ENCODE results near the gene ZNF286A. TPM values are rescaled to one million over a fixed set of nuclear protein-coding genes. Genes with fewer than 3 reads are reported as not detected.
"Not testable (repeated sequence)": the region's sequence is repeated elsewhere in the genome, so short reads cannot be mapped to it uniquely, and the experiment has no call there.

Gene ZNF286A
- total and polyA plus RNA-seq, 9 donors = 13.6 to 37.1 (median 30.7) TPM

DNA sequence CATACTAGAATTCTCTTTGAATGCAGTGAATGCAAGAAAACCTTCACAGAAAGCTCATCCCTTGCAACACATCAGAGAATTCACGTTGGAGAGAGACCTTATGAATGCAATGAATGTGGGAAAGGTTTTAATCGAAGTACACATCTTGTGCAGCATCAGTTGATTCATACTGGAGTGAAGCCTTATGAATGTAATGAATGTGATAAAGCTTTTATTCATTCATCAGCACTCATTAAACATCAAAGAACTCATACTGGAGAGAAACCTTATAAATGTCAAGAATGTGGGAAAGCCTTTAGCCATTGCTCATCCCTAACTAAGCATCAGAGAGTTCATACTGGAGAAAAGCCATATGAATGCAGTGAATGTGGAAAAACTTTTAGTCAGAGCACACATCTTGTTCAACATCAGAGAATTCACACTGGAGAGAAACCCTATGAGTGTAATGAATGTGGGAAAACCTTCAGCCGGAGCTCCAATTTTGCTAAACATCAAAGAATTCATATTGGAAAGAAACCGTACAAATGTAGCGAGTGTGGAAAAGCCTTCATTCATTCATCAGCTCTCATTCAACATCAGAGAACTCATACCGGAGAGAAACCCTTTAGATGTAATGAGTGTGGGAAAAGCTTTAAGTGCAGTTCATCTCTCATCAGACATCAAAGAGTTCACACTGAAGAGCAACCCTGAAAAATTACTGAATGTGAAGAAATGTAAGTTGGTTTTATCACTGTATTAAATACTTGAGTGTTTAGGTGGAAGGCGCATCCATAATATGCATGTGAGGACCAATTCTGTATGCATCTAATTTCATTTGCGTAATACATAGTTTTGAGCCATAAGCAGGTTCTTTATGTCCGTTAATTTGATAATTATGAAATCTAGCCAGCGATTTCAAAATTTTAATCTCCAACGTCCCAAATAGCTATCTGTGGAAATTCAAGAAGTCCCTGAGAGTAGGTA lies 17.3 kb downstream of the ZNF286A start:
- H3K4me3 ChIP-seq; intact Hi-C loops (cut with DNase I); H3K4me1 ChIP-seq (ENCODE audit: insufficient read depth); H3K36me3 ChIP-seq; H3K27me3 ChIP-seq; H3K27ac ChIP-seq; H3K9me3 ChIP-seq; DNase-seq: not testable (repeated sequence)
- WGBS, 3 donors = 96 to 97% (median 96%) methylated on average over 11 of the region's 11 CpGs

GRCh38 chr17:15730535-15730934 lies 31.0 kb downstream of the ZNF286A start:
- H3K36me3 ChIP-seq; H3K4me1 ChIP-seq (ENCODE audit: insufficient read depth); H3K27ac ChIP-seq; H3K9me3 ChIP-seq; intact Hi-C loops (cut with DNase I); DNase-seq; H3K4me3 ChIP-seq; H3K27me3 ChIP-seq: not testable (repeated sequence)
- WGBS, 3 donors = 69 to 82% (median 82%) methylated on average over 11 to 14 of the region's 14 CpGs

DNA sequence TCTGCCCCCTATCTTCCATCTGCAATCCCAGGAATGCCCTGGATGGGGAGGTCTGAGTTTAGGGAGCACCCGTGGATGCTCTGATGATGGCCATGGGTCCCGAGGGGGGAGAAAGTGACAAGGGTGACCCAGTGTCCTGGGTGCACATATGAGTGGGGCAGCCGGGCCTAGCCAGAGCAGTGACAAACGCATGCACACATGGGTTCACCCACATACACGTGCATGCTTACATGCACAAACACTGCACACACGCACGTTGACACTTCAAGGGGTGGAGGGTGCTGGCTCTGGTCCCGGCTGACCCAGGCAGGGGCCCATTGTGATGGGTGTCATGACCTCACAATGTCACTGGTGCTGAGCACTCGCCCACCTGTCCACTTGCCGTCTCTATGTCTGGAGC lies 32.3 kb downstream of the ZNF286A start, which contains the start of gene TBC1D26:
Gene TBC1D26, plus strand, starts transcription at position 384 of the 400 bp plus-strand sequence. CDS start 3,066 bp downstream, outside the sequence.
- H3K4me1 ChIP-seq (ENCODE audit: insufficient read depth); H3K36me3 ChIP-seq; H3K27me3 ChIP-seq; H3K27ac ChIP-seq; DNase-seq; H3K9me3 ChIP-seq; intact Hi-C loops (cut with DNase I); H3K4me3 ChIP-seq: not testable (repeated sequence)
- 79 to 91% (median 80%) methylated on average over 2 to 9 of the region's 10 CpGs for WGBS, 3 donors

GRCh38 chr17:15733174-15733789 lies 33.7 kb downstream of the ZNF286A start:
- H3K27ac ChIP-seq; H3K4me3 ChIP-seq; DNase-seq; H3K9me3 ChIP-seq; intact Hi-C loops (cut with DNase I); H3K4me1 ChIP-seq (ENCODE audit: insufficient read depth); H3K36me3 ChIP-seq; H3K27me3 ChIP-seq: not testable (repeated sequence)
- 68 to 87% (median 84%) methylated on average over 7 to 8 of the region's 10 CpGs for WGBS, 3 donors

DNA sequence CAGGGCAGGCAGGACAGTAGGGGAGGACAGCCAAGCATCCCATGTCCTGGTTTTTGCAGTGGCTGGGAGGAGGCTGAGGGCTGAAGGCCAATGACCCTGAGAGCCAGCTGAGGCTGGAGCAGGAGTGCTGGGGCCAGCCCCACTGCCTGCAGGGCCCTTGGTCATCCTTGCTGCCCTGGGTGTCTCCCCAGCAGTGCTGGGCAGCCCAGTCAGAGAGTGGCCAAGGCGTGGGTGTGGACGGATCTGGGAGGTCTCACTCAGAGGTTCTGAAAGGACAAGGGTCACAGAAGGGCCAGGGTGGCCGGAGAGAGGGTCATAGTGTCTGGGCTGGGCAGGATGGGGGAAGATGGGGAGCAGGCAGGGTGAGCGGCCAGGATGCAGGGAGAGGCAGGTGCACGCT lies 37.0 kb downstream of the ZNF286A start:
- H3K4me3 ChIP-seq; H3K9me3 ChIP-seq; H3K36me3 ChIP-seq; intact Hi-C loops (cut with DNase I); DNase-seq; H3K27ac ChIP-seq; H3K27me3 ChIP-seq; H3K4me1 ChIP-seq (ENCODE audit: insufficient read depth): not testable (repeated sequence)
- WGBS, 3 donors = 71 to 92% (median 72%) methylated on average over 4 to 5 of the region's 5 CpGs

GRCh38 chr17:15738066-15738465 lies 38.5 kb downstream of the ZNF286A start:
- Histone ChIP-seq H3K4me1 (ENCODE audit: insufficient read depth) (no peaks in the 10 kb centered on the region), H3K9me3 (no peaks in the 10 kb centered on the region), H3K36me3 (no peaks in the 10 kb centered on the region), H3K27ac (no peak overlapping the region), H3K4me3 (no peak overlapping the region), H3K27me3 (no peaks in the 10 kb centered on the region)
- no peak for DNase-seq
- intact Hi-C loops (cut with DNase I) = no loop called here
- no peak for TF ChIP-seq EP300 (IDR thresholded peaks at IDR 0.05)
- TF ChIP-seq POLR2A (IDR thresholded peaks at IDR 0.05) = no peak
- WGBS, 3 donors = 84 to 94% (median 92%) methylated on average over 10 of the region's 10 CpGs

GRCh38 chr17:15739259-15739658 lies 39.7 kb downstream of the ZNF286A start:
- H3K27me3 ChIP-seq; H3K27ac ChIP-seq; intact Hi-C loops (cut with DNase I); DNase-seq; H3K4me1 ChIP-seq (ENCODE audit: insufficient read depth); H3K9me3 ChIP-seq; H3K4me3 ChIP-seq; H3K36me3 ChIP-seq: not testable (repeated sequence)
- WGBS, 3 donors = 80 to 90% (median 83%) methylated on average over 10 to 11 of the region's 11 CpGs

DNA sequence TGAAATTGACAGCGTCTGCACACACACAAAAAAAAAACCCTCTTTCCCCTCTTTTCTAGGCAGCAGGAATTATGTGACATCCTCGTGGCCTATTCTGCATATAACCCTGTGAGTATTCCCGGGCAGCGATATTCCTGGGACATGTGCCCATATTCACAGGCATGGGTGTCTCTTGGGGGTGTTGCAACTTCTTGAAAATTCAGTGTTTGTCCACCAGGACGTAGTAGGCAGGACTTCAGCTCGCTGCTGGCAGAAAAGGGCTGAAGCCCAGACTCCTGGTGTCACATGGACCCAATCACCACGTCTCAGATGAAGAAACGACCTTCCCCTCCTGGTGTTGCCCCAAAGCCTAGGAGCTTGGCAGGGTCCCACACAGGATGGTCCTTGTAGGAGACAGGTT lies 40.5 kb downstream of the ZNF286A start:
- H3K9me3 ChIP-seq; H3K27me3 ChIP-seq; H3K4me3 ChIP-seq; intact Hi-C loops (cut with DNase I); DNase-seq; H3K4me1 ChIP-seq (ENCODE audit: insufficient read depth); H3K36me3 ChIP-seq; H3K27ac ChIP-seq: not testable (repeated sequence)
- WGBS, 3 donors = 65 to 73% (median 72%) methylated on average over 8 of the region's 8 CpGs

Measured in ovary (tissue), 9 donors.